H1 (cell line): ENCODE results near the gene AIFM2. TPM values are rescaled to one million over a fixed set of nuclear protein-coding genes. Genes with fewer than 3 reads are reported as not detected.

Experiments
- CTCF ChIA-PET: fragments of 300-600 bp; sonication (Branson Sonifier 250); formaldehyde crosslinking; loops from one replicate; lab custom pipeline; 2021; ENCODE audit not compliant: partially characterized antibody; lab: Charles Lee
- POLR2A ChIA-PET: fragments of 300-600 bp; sonication (Branson Sonifier 250); formaldehyde crosslinking; loops from one replicate; lab custom pipeline; 2021; ENCODE audit warnings: inconsistent platforms; ENCODE audit not compliant: partially characterized antibody; lab: Charles Lee
- DNase-seq, 2 experiments: peaks; one replicate each; pipeline versions ENCODE4 v3.0.0 to v3.0.0-alpha.2; 2010 to 2022; ENCODE audit warnings: low spot score in 2 of 2, low read depth in 1 of 2, mixed read lengths in 1 of 2
- FAIRE-seq: peaks from 2 replicates; lab custom pipeline; 2011; peaks lifted over from hg19 to GRCh38; lab: Jason Lieb, UNC
- H2AFZ ChIP-seq: 2 replicates; pipeline ENCODE4 v1.8.1; 2012; ENCODE audit warnings: low read length, inconsistent platforms
- H2AK5ac ChIP-seq: 2 replicates; pipeline ENCODE4 v1.6.1; 2013; ENCODE audit warnings: low read depth, low read length
- H2BK120ac ChIP-seq: replicated peaks from 2 replicates; pipeline ENCODE3; 2013; ENCODE audit warnings: low read depth, low read length, inconsistent platforms
- H2BK12ac ChIP-seq: 2 replicates; pipeline ENCODE4 v1.6.1; 2013; ENCODE audit warnings: low read depth, low read length
- H2BK15ac ChIP-seq: 2 replicates; pipeline ENCODE4 v1.6.1; 2013; ENCODE audit warnings: low read length
- H2BK20ac ChIP-seq: 2 replicates; pipeline ENCODE4 v1.6.1; 2013; ENCODE audit warnings: low read length
- H2BK5ac ChIP-seq: 2 replicates; pipeline ENCODE4 v1.6.1; 2013; ENCODE audit warnings: low read depth, low read length
- H3K14ac ChIP-seq: 2 replicates; pipeline ENCODE4 v1.6.1; 2013; ENCODE audit warnings: inconsistent platforms; ENCODE audit not compliant: insufficient read length
- H3K18ac ChIP-seq: 2 replicates; pipeline ENCODE4 v1.6.1; 2013; ENCODE audit warnings: low read length; ENCODE audit errors: extremely low read depth
- H3K23ac ChIP-seq: 2 replicates; pipeline ENCODE4 v1.6.1; 2013; ENCODE audit warnings: inconsistent platforms; ENCODE audit not compliant: insufficient read length
- H3K23me2 ChIP-seq: 2 replicates; pipeline ENCODE4 v1.6.1; 2013; ENCODE audit warnings: low read depth, low read length
- H3K27ac ChIP-seq: 2 replicates; pipeline ENCODE4 v1.6.1; 2011; ENCODE audit warnings: low read depth, low read length, inconsistent platforms
- H3K27me3 ChIP-seq, 4 experiments: replicated peaks in 1 of 4; 1 replicate in 1 of 4; 2 replicates in 3 of 4; pipeline versions ENCODE4 v1.6.1 to v1.8.1; 2011 to 2013; ENCODE audit warnings: low read length in 3 of 4, mild to moderate bottlenecking in 3 of 4, inconsistent platforms in 2 of 4, mixed read lengths in 2 of 4, moderate library complexity in 1 of 4; ENCODE audit not compliant: control insufficient read depth in 3 of 4, insufficient read depth in 3 of 4; ENCODE audit errors: extremely low read depth in 1 of 4
- H3K36me3 ChIP-seq, 4 experiments: 2 replicates each; pipeline versions ENCODE4 v1.6.1 to v1.8.1; 2011 to 2013; ENCODE audit warnings: mild to moderate bottlenecking in 4 of 4, low read length in 3 of 4, moderate library complexity in 2 of 4, control low read depth in 1 of 4, inconsistent platforms in 1 of 4; ENCODE audit not compliant: insufficient read depth in 4 of 4, control insufficient read depth in 2 of 4
- H3K4ac ChIP-seq: replicated peaks from 2 replicates; pipeline ENCODE3; 2013; ENCODE audit warnings: low read length, low read depth, mixed read lengths, inconsistent platforms; ENCODE audit not compliant: insufficient read length
- H3K4me1 ChIP-seq, 4 experiments: replicated peaks in 1 of 4; 1 replicate in 1 of 4; 2 replicates in 3 of 4; pipeline versions ENCODE4 v1.6.1 to v1.8.1; 2011 to 2013; ENCODE audit warnings: low read length in 3 of 4, inconsistent platforms in 2 of 4, mixed read lengths in 1 of 4; ENCODE audit not compliant: insufficient read depth in 4 of 4, control insufficient read depth in 3 of 4
- H3K4me2 ChIP-seq, 2 experiments: 2 replicates each; pipeline versions ENCODE4 v1.6.1 to v1.8.1; 2011 to 2013; ENCODE audit warnings: low read depth in 2 of 2, low read length in 2 of 2, control low read depth in 1 of 2, inconsistent platforms in 1 of 2, mild to moderate bottlenecking in 1 of 2; ENCODE audit not compliant: insufficient read depth in 1 of 2
- H3K4me3 ChIP-seq, 4 experiments: fragments of 200-600, 300-600 bp in 1 of 4; sonication (generic), shearing (Covaris generic), sonication (Bioruptor Twin) in 1 of 4; 2 replicates each; pipeline versions ENCODE4 v1.5.1 to v1.8.1; 2011 to 2016; ENCODE audit warnings: low read length in 4 of 4, low read depth in 3 of 4, control low read depth in 2 of 4, inconsistent platforms in 2 of 4, mild to moderate bottlenecking in 2 of 4, mixed read lengths in 1 of 4, moderate library complexity in 1 of 4; ENCODE audit not compliant: insufficient read depth in 2 of 4; ENCODE audit errors: extremely low read depth in 1 of 4
- H3K56ac ChIP-seq: replicated peaks from 2 replicates; pipeline ENCODE3; 2013; ENCODE audit warnings: low read depth, mild to moderate bottlenecking, mixed read lengths, low read length, inconsistent platforms; ENCODE audit not compliant: insufficient read length
- H3K79me1 ChIP-seq: 2 replicates; pipeline ENCODE4 v1.6.1; 2013; ENCODE audit warnings: low read depth, low read length, control low read depth
- H3K79me2 ChIP-seq, 2 experiments: 2 replicates each; pipeline versions ENCODE4 v1.6.1 to v1.8.1; 2012 to 2013; ENCODE audit warnings: low read length in 2 of 2, mild to moderate bottlenecking in 2 of 2, inconsistent platforms in 1 of 2; ENCODE audit not compliant: insufficient read depth in 2 of 2, control insufficient read depth in 1 of 2
- H3K9ac ChIP-seq, 4 experiments: replicated peaks in 1 of 4; 1 replicate in 1 of 4; 2 replicates in 3 of 4; pipeline versions ENCODE4 v1.6.1 to v1.8.1; 2011 to 2013; ENCODE audit warnings: low read depth in 3 of 4, low read length in 3 of 4, control low read depth in 2 of 4, mild to moderate bottlenecking in 2 of 4, moderate library complexity in 2 of 4, inconsistent platforms in 1 of 4; ENCODE audit errors: extremely low read depth in 1 of 4
- H3K9me3 ChIP-seq, 2 experiments: 2 replicates each; pipeline versions ENCODE4 v1.6.1 to v1.8.1; 2012 to 2013; ENCODE audit warnings: mild to moderate bottlenecking in 2 of 2, moderate library complexity in 2 of 2, control low read depth in 1 of 2, inconsistent platforms in 1 of 2, low read depth in 1 of 2, low read length in 1 of 2, mixed read lengths in 1 of 2; ENCODE audit not compliant: insufficient read depth in 2 of 2
- H4K20me1 ChIP-seq, 2 experiments: replicated peaks in 1 of 2; 2 replicates each; pipeline versions ENCODE3 to v1.8.1; 2011 to 2013; ENCODE audit warnings: inconsistent platforms in 2 of 2, low read length in 2 of 2, mild to moderate bottlenecking in 1 of 2; ENCODE audit not compliant: insufficient read depth in 2 of 2, control insufficient read depth in 1 of 2
- H4K5ac ChIP-seq: 2 replicates; pipeline ENCODE4 v1.6.1; 2013; ENCODE audit warnings: low read length, low read depth, mixed read lengths, inconsistent platforms; ENCODE audit not compliant: insufficient read length
- H4K8ac ChIP-seq: 2 replicates; pipeline ENCODE4 v1.8.0; 2013; ENCODE audit warnings: mild to moderate bottlenecking, moderate library complexity, low read length, inconsistent platforms; ENCODE audit not compliant: insufficient read depth; ENCODE audit errors: extremely low read depth
- H4K91ac ChIP-seq: replicated peaks from 2 replicates; pipeline ENCODE3; 2013; ENCODE audit warnings: low read length, mixed read lengths, inconsistent platforms; ENCODE audit not compliant: insufficient read length
- CBX5 ChIP-seq: fragments of 300-800, 300-1000 bp; sonication (generic); IDR thresholded peaks from 2 replicates; pipeline ENCODE4 v1.7.1; 2016; ENCODE audit warnings: antibody characterized with exemption, low read length, low read depth
- CEBPB ChIP-seq: IDR thresholded peaks from 2 replicates; pipeline ENCODE4 v1.6.1; 2012; ENCODE audit warnings: low read depth, low read length
- CREB1 ChIP-seq: IDR thresholded peaks from 2 replicates; pipeline ENCODE4 v1.6.1; 2012; ENCODE audit warnings: inconsistent platforms
- CTBP2 ChIP-seq: IDR thresholded peaks from 2 replicates; pipeline ENCODE4 v1.7.0; 2011; ENCODE audit warnings: borderline replicate concordance, mild to moderate bottlenecking, moderate library complexity, mixed read lengths, low read length; ENCODE audit not compliant: insufficient read depth, insufficient read length
- RXRA ChIP-seq: IDR thresholded peaks from 2 replicates; pipeline ENCODE4 v1.6.1; 2011; ENCODE audit warnings: low read depth, mild to moderate bottlenecking, low read length, moderate library complexity; ENCODE audit not compliant: insufficient read depth
- SIX5 ChIP-seq: IDR thresholded peaks from 2 replicates; pipeline ENCODE4 v1.6.1; 2011; ENCODE audit warnings: mild to moderate bottlenecking, low read depth, low read length
- WGBS, 2 experiments: shearing (Covaris generic) in 1 of 2; methylation state at CpG; one replicate each; pipeline versions ENCODE4 v1.1.6 to v1.1.7; 2013 to 2015; ENCODE audit warnings: low lambda C conversion rate in 2 of 2, mixed read lengths in 2 of 2, inconsistent platforms in 1 of 2, low coverage in 1 of 2, missing lambda C conversion rate in 1 of 2; ENCODE audit not compliant: insufficient replicate concordance in 2 of 2, insufficient coverage in 1 of 2, insufficient read length in 1 of 2; ENCODE audit errors: extremely low coverage in 1 of 2, missing lambda C conversion rate in 1 of 2; 5-methylcytosine and 5-hydroxymethylcytosine counted together
- polyA plus RNA-seq, 7 experiments: library from polyadenylated mRNA; depleted of rRNA in 3 of 7; stranded (reverse) in 5 of 7; unstranded in 2 of 7; fragments of >200 nt in 5 of 7; fragments of 200-250 nt in 2 of 7; gene quantifications; 1 replicate in 5 of 7; 2 replicates in 1 of 7; 4 replicates in 1 of 7; pipeline versions ENCODE4 v1.2.1 to v1.2.3, GENCODE V29; 2011 to 2013; ENCODE audit warnings: missing spikeins in 2 of 7, mixed read lengths in 2 of 7
- total RNA-seq: library from RNA; stranded (reverse); fragmentation: NEBNext Ultra II Directional; extraction: Animal tissue kit (Norgen Biotek cat#: 25700); gene quantifications from 2 replicates; pipeline ENCODE4 v1.2.1, GENCODE V29; 2021
- TF ChIP-seq, protein P1 (sequence below): IDR thresholded peaks from 2 replicates; pipeline ENCODE4 v1.6.1; 2012; ENCODE audit warnings: inconsistent platforms
- TF ChIP-seq, protein P2 (sequence below): IDR thresholded peaks from 2 replicates; pipeline ENCODE4 v1.6.1; 2011; ENCODE audit warnings: low read depth, mild to moderate bottlenecking, low read length; ENCODE audit not compliant: insufficient read depth

The AIFM2 gene
- total and polyA plus RNA-seq, 2 of the 8 experiments (the other 6 are each of a cell fraction or from before 2014, with no cell fraction given), result 4.0 TPM

GRCh38 chr10:70063418-70064098, 69.1 kb downstream of the AIFM2 start:
- no peaks in the 10 kb centered on the region; a peak in 2 of 7 replicates for H3K27me3 ChIP-seq
- no peak overlapping the region for H3K27ac ChIP-seq
- H3K4me1 ChIP-seq, result 0 out of 7 replicates have a peak, but pooled peaks cover 0 to 3% (median under 1%) of the 10 kb centered on the region in 4 experiments
- no peak overlapping the region for H4K5ac ChIP-seq
- no peaks in the 10 kb centered on the region for H3K79me2 ChIP-seq
- FAIRE-seq, result no peak
- H3K14ac ChIP-seq, result no peak overlapping the region
- H2BK15ac ChIP-seq, result no peak overlapping the region
- H2BK5ac ChIP-seq, result no peak overlapping the region
- H2AK5ac ChIP-seq, result no peak overlapping the region
- H3K4me2 ChIP-seq, result no peak overlapping the region
- H3K9ac ChIP-seq, result no peak overlapping the region
- peaks cover 2 to 6% of the 10 kb centered on the region in 2 experiments for H4K20me1 ChIP-seq
- no peaks in the 10 kb centered on the region; the same call in 1 of the 2 replicates for H3K79me1 ChIP-seq
- POLR2A ChIA-PET, result no interaction called here
- no peaks in the 10 kb centered on the region for H3K23me2 ChIP-seq
- H2AFZ ChIP-seq, result no peak overlapping the region
- H2BK120ac ChIP-seq, result no peak overlapping the region
- H3K56ac ChIP-seq, result no peak overlapping the region
- no peak overlapping the region for H3K4me3 ChIP-seq
- no peak overlapping the region for H4K8ac ChIP-seq
- CTCF ChIA-PET, result interaction anchor here (0.7 to 6.9 kb wide), 5 partner anchors 9 to 105 kb away, joined by 3 to 26 read pairs (median 3); partner anchors contain the start of gene MACROH2A2
- no peak overlapping the region for H3K18ac ChIP-seq
- 88% methylated on average over 10 of the region's 10 CpGs; no CpG with 5 or more reads in 1 of the 2 experiments for whole genome bisulfite sequencing, 2 experiments
- H3K4ac ChIP-seq, result no peak overlapping the region
- H4K91ac ChIP-seq, result no peak overlapping the region
- no peak overlapping the region for H2BK20ac ChIP-seq
- no peak overlapping the region for H2BK12ac ChIP-seq
- no peak for DNase-seq
- H3K9me3 ChIP-seq, result no peaks in the 10 kb centered on the region
- no peak overlapping the region for H3K23ac ChIP-seq
- H3K36me3 ChIP-seq, result no peaks in the 10 kb centered on the region
- no peak for TF ChIP-seq CEBPB
- no peak for TF ChIP-seq SIX5
- no peak for TF ChIP-seq RXRA
- TF ChIP-seq, protein P1, sequence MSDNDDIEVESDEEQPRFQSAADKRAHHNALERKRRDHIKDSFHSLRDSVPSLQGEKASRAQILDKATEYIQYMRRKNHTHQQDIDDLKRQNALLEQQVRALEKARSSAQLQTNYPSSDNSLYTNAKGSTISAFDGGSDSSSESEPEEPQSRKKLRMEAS, result no peak
- TF ChIP-seq CREB1, result no peak
- TF ChIP-seq, protein P2, sequence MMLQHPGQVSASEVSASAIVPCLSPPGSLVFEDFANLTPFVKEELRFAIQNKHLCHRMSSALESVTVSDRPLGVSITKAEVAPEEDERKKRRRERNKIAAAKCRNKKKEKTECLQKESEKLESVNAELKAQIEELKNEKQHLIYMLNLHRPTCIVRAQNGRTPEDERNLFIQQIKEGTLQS, result no peak
- TF ChIP-seq CTBP2, result no peak
- no peak for TF ChIP-seq CBX5
